Measurements from ENCODE around the gene TMOD2.

TMOD2 gene

DNA sequence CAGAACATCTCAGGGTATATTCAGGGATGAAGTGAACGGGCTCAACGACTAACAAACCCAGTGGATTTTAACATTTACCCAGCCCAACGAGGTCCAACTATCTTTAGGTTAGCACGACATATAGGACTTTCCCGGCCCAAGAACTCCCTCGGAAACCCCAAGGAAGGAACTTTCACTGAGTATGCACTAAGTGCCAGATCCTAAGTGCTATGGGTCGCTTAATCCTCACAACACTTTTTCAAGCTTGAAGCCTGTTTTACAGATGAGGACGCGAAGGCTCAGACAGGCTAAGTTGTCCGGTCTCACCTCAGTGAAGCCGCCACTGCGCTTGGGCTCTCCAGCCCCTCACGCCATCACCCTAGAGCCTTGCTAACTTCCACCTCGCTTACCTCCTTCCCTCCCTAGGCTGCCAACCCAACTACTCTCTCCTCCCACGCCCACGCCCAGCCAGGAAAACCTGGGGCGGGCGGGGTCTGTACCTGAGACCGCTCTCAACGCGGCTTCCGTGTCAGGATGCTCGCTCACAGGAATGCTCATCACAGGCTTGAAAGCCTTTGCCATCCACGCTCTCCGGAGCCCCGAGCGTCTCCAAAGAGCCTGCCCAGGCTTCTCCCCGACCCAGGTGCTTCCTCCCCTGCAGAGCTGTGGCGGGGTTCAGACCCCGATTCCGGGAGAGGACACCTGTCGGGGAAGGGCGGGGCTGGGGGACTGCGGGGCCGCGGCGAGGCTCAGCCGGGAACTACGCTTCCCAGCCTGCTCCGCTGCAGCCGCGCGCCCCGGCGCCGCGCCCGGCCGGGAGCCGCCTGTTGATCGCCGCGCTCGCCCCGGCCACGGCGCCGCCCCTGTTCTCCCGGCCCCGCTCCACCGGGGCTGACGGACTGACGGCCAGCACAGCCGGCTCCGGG is at the start of gene TMOD2:
TSS of gene TMOD2 (plus strand) at position 806 of the 905 bp plus-strand sequence. CDS start 14,845 bp downstream, outside the sequence.
- no peak for TF ChIP-seq CTCF (IDR thresholded peaks at IDR 0.05)

GRCh38 chr15:51702710-51703109 is 48.7 kb upstream of the TMOD2 start:
- no peak for TF ChIP-seq CTCF (IDR thresholded peaks at IDR 0.05)

- no peak for TF ChIP-seq CTCF (IDR thresholded peaks at IDR 0.05)
Measured at GRCh38 chr15:51706291-51706690, 45.1 kb upstream of the TMOD2 start.

DNA sequence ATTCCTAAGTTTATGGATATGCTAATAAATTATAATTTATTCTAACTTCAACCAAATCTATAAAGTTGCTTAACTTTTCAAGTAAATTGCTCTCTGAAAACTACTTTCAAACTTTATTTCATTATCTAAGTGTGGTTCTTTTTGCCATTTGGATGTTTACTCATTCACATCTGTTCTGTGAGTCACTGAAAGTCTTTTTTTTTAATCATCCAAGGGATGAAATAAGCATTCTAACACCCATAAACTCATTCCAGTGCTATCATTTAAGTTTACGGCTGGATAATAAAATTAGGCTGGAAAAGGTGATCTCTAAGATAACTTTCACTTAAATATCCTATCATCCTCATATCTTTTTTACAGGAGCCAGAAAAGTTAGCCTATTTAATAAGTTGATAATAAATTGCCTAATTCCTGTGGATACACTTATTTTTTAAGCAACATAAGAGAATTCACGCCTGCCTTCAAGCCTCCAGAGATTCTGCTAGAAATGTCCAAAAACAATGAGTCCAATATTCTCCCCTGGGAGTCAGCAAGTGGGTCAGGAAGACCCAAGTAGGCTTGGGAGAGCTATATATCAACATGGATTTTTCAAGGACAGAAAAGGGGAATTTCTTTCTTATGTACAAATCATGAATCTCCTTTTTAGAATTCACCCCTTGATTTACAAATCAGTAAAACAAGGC is 44.3 kb upstream of the TMOD2 start:
- no peak for TF ChIP-seq CTCF (IDR thresholded peaks at IDR 0.05)

DNA sequence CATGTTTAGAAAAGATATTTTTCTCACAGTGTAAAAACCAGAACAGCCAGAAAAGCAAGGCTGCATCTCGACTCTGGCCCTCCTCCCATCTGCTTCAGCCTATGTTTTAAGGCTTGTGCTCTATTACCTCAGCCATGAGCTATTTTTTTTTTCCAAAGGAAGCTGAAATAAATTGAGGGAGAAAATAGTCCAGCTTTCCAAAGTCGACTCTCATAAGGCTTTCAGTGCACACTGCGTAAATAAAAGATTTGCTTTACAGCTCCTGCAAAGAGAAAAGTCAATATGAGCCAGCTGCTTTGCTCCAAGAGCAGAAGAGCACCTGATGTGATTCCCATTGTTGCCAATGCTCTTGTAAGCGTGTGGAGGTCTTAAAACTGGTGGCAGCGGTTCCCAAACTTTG is 43.4 kb upstream of the TMOD2 start:
- TF ChIP-seq CTCF (IDR thresholded peaks at IDR 0.05), result no peak

- TF ChIP-seq CTCF (IDR thresholded peaks at IDR 0.05), result no peak
Measured at GRCh38 chr15:51709031-51709430, 42.4 kb upstream of the TMOD2 start.

DNA sequence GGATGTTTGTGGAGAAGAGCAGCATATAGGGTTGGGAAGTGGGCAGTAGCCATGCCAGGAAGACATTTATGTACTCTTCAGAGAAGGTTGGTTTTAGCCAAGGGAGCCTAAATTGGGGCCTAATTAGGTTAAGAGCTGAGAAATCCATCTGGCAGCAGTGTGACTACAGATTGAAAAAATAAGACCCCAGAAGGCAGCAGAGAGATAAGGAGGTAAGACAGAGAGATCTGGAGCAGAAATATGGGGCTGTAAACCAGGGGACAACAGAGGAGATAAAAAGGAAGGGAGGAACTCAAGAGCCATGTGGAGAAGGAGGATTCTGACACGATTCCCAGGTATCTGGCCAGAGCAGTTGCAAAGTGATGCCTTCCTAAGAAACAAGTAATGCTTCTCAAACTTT is 37.2 kb upstream of the TMOD2 start:
- TF ChIP-seq CTCF (IDR thresholded peaks at IDR 0.05), result no peak
